ENCODE measurements around the gene FTO. TPM values are rescaled to one million over a fixed set of nuclear protein-coding genes. Genes with fewer than 3 reads are reported as not detected.

Gene FTO
- total and polyA plus RNA-seq, 2 donors from 2014 or later: 22.3 to 116 TPM

DNA sequence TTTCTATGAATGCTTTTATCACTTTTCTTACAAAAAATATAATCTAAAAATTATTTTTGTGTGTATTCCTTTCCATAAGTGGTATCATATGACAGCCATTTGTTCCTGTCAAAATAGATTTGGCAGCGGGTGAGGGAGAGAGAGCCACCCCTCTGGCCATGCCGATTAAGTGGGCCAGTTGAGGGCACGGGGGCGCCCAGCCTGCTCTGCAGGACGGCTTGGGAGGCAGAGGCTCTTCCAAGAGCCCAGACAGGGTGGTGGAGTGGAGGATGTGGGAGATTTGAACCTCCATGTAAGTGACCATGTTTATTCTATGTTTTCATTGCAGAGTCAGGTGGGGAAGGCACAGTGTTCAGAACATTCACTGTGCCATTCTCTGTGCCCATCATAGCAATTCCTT is 493.8 kb downstream of the FTO start:
- H3K4me1 ChIP-seq (ENCODE audit: control insufficient read depth in 2 of 3, insufficient read depth in 2 of 3, low read depth in 1 of 3, low read length in 3 of 3): peaks cover 0 to 8% (median 0%) of the 10 kb centered on the region in 3 donors
- no peak for DNase-seq
- TF ChIP-seq, protein P1, sequence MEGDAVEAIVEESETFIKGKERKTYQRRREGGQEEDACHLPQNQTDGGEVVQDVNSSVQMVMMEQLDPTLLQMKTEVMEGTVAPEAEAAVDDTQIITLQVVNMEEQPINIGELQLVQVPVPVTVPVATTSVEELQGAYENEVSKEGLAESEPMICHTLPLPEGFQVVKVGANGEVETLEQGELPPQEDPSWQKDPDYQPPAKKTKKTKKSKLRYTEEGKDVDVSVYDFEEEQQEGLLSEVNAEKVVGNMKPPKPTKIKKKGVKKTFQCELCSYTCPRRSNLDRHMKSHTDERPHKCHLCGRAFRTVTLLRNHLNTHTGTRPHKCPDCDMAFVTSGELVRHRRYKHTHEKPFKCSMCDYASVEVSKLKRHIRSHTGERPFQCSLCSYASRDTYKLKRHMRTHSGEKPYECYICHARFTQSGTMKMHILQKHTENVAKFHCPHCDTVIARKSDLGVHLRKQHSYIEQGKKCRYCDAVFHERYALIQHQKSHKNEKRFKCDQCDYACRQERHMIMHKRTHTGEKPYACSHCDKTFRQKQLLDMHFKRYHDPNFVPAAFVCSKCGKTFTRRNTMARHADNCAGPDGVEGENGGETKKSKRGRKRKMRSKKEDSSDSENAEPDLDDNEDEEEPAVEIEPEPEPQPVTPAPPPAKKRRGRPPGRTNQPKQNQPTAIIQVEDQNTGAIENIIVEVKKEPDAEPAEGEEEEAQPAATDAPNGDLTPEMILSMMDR (IDR thresholded peaks at IDR 0.05; ENCODE audit: borderline replicate concordance, extremely low read depth, insufficient read depth): no peak
- FAIRE-seq: no peak
- H3K27ac ChIP-seq (ENCODE audit: low read depth in 2 of 2, low read length in 2 of 2): no peak overlapping the region
- no peaks in the 10 kb centered on the region for H3K36me3 ChIP-seq (ENCODE audit: control insufficient read depth in 2 of 3, insufficient read depth in 3 of 3, low read length in 3 of 3)
- no peaks in the 10 kb centered on the region for H3K27me3 ChIP-seq (ENCODE audit: control insufficient read depth, insufficient read depth, low read length)
- intact Hi-C loops (cut with DNase I): no loop called here
- H3K4me3 ChIP-seq (ENCODE audit: low read length in 3 of 3): no peak overlapping the region
- H3K9me3 ChIP-seq (ENCODE audit: control insufficient read depth in 2 of 3, insufficient read depth in 1 of 3, low read length in 3 of 3): no peaks in the 10 kb centered on the region
- no peak overlapping the region for H3K9ac ChIP-seq (ENCODE audit: low read length in 3 of 3)

DNA sequence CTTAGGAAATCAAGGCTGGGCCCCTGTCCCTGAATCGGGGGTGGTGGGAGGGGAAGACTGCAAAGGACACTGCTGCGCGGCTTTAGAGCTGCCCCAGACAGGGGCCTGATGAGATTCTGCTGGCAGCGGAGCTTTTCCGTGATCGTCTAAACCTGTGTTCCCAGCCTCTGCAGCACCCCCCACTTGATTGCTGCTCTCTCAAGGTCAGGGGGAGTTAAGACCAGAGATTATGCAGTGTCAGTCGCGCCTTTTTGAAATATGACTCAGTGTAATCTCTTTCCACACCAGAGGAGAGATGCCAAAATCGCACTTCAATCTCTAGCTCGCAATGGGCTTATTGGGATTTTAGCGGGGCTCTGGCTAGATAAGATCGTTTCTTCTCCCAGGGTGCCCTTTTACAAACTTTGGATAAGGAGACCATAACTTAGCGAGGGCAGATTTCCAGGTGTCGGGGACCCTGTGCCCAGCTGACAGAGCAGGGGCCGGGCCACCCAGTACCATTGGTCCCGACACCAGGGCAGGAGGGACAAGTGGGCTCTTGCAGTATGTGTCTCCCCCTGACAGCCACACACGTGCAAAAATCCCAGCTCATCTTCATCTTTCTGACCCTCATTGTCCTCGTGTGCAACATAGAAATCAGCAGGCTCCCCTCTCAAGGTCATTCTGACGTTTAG is 495.7 kb downstream of the FTO start:
- Histone ChIP-seq H3K4me1 (ENCODE audit: control insufficient read depth in 2 of 3, insufficient read depth in 2 of 3, low read depth in 1 of 3, low read length in 3 of 3) (no peaks in the 10 kb centered on the region), H3K36me3 (ENCODE audit: control insufficient read depth in 2 of 3, insufficient read depth in 3 of 3, low read length in 3 of 3) (no peaks in the 10 kb centered on the region), H3K9me3 (ENCODE audit: control insufficient read depth in 2 of 3, insufficient read depth in 1 of 3, low read length in 3 of 3) (no peaks in the 10 kb centered on the region), H3K4me3 (ENCODE audit: low read length in 3 of 3) (no peak overlapping the region), H3K27me3 (ENCODE audit: control insufficient read depth, insufficient read depth, low read length) (no peaks in the 10 kb centered on the region), H3K27ac (ENCODE audit: low read depth in 2 of 2, low read length in 2 of 2) (no peak overlapping the region), H3K9ac (ENCODE audit: low read length in 3 of 3) (no peak overlapping the region)
- TF ChIP-seq, protein P1 (IDR thresholded peaks at IDR 0.05; ENCODE audit: borderline replicate concordance, extremely low read depth, insufficient read depth): no peak
- no peak for DNase-seq
- intact Hi-C loops (cut with DNase I): no loop called here
- FAIRE-seq: no peak

DNA sequence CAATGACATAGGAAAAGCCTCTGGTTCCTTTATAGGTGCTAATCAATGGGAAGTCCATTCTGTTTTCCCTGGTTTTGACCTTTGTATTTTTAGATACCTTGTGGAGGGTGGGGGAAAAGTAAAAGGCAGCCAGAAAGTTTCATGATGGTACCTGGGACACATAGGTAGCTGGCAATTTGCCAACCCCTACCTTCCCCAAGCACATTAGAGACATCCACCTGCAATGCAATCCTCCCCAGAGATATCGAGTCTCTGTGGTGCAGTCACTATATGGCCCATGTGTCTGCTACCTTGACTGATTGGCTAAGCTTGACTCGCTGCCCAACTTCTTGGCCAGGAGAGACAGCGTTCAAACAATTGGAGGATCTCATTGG is 496.2 kb downstream of the FTO start:
- TF ChIP-seq, protein P1 (IDR thresholded peaks at IDR 0.05; ENCODE audit: borderline replicate concordance, extremely low read depth, insufficient read depth): no peak
- FAIRE-seq (no peak), DNase-seq (no peak)
- no peak overlapping the region for H3K4me3 ChIP-seq (ENCODE audit: low read length in 3 of 3)
- intact Hi-C loops (cut with DNase I): no loop called here
- H3K27ac ChIP-seq (ENCODE audit: low read depth in 2 of 2, low read length in 2 of 2): no peak overlapping the region
- H3K36me3 ChIP-seq (ENCODE audit: control insufficient read depth in 2 of 3, insufficient read depth in 3 of 3, low read length in 3 of 3): no peaks in the 10 kb centered on the region
- H3K9ac ChIP-seq (ENCODE audit: low read length in 3 of 3): no peak overlapping the region
- H3K9me3 ChIP-seq (ENCODE audit: control insufficient read depth in 2 of 3, insufficient read depth in 1 of 3, low read length in 3 of 3): no peaks in the 10 kb centered on the region
- H3K4me1 ChIP-seq (ENCODE audit: control insufficient read depth in 2 of 3, insufficient read depth in 2 of 3, low read depth in 1 of 3, low read length in 3 of 3): no peaks in the 10 kb centered on the region
- no peaks in the 10 kb centered on the region for H3K27me3 ChIP-seq (ENCODE audit: control insufficient read depth, insufficient read depth, low read length)

DNA sequence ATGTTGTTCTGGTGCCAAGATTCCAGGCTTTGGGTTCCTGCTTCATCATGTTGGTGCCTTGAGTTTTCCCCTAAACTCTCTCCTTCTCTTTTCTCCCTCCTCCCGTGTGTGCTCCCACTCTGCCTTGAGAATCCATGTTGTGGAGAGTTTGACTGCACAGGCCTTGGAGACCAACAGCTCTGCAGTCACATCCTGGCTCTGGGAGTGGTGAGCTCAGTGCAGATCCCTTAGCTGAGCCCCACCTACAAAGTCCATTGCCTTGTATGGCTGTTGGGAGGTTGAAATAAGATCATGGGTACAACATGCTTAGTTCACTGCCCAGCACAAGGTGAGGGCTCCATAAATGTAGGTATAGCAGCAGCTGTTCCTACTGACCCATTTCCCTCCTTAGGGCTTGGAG is 496.8 kb downstream of the FTO start:
- no peaks in the 10 kb centered on the region for H3K36me3 ChIP-seq (ENCODE audit: control insufficient read depth in 2 of 3, insufficient read depth in 3 of 3, low read length in 3 of 3)
- FAIRE-seq: no peak
- intact Hi-C loops (cut with DNase I): no loop called here
- DNase-seq: no peak
- no peak overlapping the region for H3K27ac ChIP-seq (ENCODE audit: low read depth in 2 of 2, low read length in 2 of 2)
- no peaks in the 10 kb centered on the region for H3K9me3 ChIP-seq (ENCODE audit: control insufficient read depth in 2 of 3, insufficient read depth in 1 of 3, low read length in 3 of 3)
- TF ChIP-seq, protein P1 (IDR thresholded peaks at IDR 0.05; ENCODE audit: borderline replicate concordance, extremely low read depth, insufficient read depth): no peak
- no peak overlapping the region for H3K9ac ChIP-seq (ENCODE audit: low read length in 3 of 3)
- no peak overlapping the region for H3K4me3 ChIP-seq (ENCODE audit: low read length in 3 of 3)
- no peaks in the 10 kb centered on the region for H3K27me3 ChIP-seq (ENCODE audit: control insufficient read depth, insufficient read depth, low read length)
- no peaks in the 10 kb centered on the region for H3K4me1 ChIP-seq (ENCODE audit: control insufficient read depth in 2 of 3, insufficient read depth in 2 of 3, low read depth in 1 of 3, low read length in 3 of 3)

All from kidney (tissue), 14 donors.